ENCODE measurements around the gene GJC1. TPM values are rescaled to one million over a fixed set of nuclear protein-coding genes. Genes with fewer than 3 reads are reported as not detected.

GJC1 gene
- total and polyA plus RNA-seq, 9 of the 15 experiments (the other 6 are each of a cell fraction or from before 2014, with no cell fraction given) = 0.04 to 1.4 (median 0.18) TPM; not detected in 1

DNA sequence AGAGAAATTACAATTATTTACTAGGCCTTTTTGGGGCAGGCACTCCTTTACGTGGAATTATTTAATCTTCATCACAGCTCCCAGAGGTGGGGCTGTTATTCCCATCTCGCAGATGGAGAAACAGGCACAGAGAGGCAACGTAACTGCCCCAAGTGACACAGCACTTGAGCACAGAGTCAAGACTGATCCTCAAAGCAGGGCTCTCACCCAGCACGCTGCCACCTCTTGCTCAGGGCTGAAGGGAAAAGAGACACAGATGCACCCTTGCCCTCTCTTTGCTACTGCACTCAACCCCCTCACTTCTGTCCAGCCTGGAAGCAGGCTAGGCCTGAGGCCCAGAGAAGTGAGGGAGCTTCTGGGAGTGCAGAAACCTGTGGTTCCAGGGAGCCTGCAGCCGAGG is 66.9 kb downstream of the GJC1 start (continued):
- TF ChIP-seq, protein P1, sequence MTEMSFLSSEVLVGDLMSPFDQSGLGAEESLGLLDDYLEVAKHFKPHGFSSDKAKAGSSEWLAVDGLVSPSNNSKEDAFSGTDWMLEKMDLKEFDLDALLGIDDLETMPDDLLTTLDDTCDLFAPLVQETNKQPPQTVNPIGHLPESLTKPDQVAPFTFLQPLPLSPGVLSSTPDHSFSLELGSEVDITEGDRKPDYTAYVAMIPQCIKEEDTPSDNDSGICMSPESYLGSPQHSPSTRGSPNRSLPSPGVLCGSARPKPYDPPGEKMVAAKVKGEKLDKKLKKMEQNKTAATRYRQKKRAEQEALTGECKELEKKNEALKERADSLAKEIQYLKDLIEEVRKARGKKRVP (CRISPR knock-in tag; IDR thresholded peaks at IDR 0.05) = no peak
- TF ChIP-seq, protein P2, sequence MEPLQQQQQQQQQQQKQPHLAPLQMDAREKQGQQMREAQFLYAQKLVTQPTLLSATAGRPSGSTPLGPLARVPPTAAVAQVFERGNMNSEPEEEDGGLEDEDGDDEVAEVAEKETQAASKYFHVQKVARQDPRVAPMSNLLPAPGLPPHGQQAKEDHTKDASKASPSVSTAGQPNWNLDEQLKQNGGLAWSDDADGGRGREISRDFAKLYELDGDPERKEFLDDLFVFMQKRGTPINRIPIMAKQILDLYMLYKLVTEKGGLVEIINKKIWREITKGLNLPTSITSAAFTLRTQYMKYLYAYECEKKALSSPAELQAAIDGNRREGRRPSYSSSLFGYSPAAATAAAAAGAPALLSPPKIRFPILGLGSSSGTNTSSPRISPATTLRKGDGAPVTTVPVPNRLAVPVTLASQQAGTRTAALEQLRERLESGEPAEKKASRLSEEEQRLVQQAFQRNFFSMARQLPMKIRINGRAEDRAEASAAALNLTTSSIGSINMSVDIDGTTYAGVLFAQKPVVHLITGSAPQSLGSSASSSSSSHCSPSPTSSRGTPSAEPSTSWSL (CRISPR knock-in tag; IDR thresholded peaks at IDR 0.05; ENCODE audit: borderline replicate concordance) = no peak
- TF ChIP-seq SIX5 (IDR thresholded peaks at IDR 0.05; ENCODE audit: borderline replicate concordance in 1 of 2, insufficient read depth in 1 of 2, low read depth in 1 of 2, low read length in 2 of 2) (no peak), ZBTB1 (CRISPR knock-in tag; IDR thresholded peaks at IDR 0.05; ENCODE audit: borderline replicate concordance, low read depth) (no peak), ZNF12 (CRISPR knock-in tag; IDR thresholded peaks at IDR 0.05) (no peak), NONO (IDR thresholded peaks at IDR 0.05; ENCODE audit: low read depth in 2 of 2, low read length in 1 of 2) (no peak)
- TF ChIP-seq, protein P3, sequence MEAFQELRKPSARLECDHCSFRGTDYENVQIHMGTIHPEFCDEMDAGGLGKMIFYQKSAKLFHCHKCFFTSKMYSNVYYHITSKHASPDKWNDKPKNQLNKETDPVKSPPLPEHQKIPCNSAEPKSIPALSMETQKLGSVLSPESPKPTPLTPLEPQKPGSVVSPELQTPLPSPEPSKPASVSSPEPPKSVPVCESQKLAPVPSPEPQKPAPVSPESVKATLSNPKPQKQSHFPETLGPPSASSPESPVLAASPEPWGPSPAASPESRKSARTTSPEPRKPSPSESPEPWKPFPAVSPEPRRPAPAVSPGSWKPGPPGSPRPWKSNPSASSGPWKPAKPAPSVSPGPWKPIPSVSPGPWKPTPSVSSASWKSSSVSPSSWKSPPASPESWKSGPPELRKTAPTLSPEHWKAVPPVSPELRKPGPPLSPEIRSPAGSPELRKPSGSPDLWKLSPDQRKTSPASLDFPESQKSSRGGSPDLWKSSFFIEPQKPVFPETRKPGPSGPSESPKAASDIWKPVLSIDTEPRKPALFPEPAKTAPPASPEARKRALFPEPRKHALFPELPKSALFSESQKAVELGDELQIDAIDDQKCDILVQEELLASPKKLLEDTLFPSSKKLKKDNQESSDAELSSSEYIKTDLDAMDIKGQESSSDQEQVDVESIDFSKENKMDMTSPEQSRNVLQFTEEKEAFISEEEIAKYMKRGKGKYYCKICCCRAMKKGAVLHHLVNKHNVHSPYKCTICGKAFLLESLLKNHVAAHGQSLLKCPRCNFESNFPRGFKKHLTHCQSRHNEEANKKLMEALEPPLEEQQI (IDR thresholded peaks at IDR 0.05) = no peak
